GM12872 (cell line): Measurements from ENCODE around the gene TM4SF18.

Experiments used
- TF ChIP-seq, protein P1 (sequence below): IDR thresholded peaks from 3 replicates; pipeline ENCODE4 v1.5.1; 2011; ENCODE audit warnings: low read depth, mild to moderate bottlenecking, low read length, moderate library complexity; ENCODE audit not compliant: insufficient read depth

TM4SF18 gene, protein sequence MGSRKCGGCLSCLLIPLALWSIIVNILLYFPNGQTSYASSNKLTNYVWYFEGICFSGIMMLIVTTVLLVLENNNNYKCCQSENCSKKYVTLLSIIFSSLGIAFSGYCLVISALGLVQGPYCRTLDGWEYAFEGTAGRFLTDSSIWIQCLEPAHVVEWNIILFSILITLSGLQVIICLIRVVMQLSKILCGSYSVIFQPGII

DNA sequence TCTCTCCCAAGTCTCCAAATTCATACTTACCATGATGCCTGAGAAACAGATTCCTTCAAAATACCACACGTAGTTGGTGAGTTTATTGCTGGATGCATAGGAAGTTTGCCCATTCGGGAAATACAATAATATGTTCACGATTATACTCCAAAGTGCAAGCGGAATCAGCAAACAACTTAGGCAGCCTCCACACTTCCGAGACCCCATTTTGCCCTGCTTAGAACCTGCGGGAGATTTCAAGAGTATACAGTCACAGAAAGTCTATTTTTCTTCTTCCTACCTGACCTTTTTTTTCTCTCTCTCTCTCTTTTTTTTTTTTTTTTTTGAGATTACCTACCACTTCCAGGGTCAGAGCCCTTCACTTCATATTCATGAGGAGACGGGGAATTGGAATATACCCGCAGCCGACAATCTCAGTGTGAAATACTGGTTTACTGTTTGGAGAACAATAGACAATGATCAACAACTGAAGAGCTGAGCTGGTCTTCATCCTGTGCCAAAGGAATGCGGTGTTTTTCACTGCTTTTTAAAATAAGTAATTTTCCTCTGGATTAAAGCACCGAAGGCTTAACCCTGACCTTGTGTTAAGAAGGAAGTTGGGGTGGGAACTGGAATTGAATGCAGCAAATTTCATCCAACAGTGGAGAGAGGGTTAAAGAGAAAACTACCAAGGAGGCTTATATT, at the start of gene TM4SF18:
Gene TM4SF18, minus strand, starts transcription at position 461 of the 684 bp plus-strand sequence. Its CDS starts 254 bp downstream, at position 207.
- TF ChIP-seq, protein P1, sequence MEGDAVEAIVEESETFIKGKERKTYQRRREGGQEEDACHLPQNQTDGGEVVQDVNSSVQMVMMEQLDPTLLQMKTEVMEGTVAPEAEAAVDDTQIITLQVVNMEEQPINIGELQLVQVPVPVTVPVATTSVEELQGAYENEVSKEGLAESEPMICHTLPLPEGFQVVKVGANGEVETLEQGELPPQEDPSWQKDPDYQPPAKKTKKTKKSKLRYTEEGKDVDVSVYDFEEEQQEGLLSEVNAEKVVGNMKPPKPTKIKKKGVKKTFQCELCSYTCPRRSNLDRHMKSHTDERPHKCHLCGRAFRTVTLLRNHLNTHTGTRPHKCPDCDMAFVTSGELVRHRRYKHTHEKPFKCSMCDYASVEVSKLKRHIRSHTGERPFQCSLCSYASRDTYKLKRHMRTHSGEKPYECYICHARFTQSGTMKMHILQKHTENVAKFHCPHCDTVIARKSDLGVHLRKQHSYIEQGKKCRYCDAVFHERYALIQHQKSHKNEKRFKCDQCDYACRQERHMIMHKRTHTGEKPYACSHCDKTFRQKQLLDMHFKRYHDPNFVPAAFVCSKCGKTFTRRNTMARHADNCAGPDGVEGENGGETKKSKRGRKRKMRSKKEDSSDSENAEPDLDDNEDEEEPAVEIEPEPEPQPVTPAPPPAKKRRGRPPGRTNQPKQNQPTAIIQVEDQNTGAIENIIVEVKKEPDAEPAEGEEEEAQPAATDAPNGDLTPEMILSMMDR: no peak

DNA sequence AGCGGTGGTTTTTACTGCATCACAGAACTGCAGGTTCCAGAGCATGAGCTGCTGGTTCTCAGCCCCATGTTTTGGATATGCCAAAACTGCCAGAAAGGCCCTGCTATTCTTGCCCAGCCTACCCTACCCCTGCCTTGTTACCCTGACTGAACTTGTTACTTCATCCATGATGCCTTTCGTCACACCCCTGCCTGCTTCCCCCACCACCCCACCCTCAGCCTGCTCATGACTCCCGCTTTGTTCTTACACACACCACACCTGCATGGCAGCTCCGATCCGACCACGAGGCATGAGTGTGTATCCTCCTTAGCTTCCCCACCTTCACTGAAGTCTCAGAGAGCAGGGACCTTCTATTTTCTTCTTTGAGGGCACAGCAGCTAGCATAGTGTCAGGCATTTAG, 49.1 kb upstream of the TM4SF18 start:
- TF ChIP-seq, protein P1: no peak

DNA sequence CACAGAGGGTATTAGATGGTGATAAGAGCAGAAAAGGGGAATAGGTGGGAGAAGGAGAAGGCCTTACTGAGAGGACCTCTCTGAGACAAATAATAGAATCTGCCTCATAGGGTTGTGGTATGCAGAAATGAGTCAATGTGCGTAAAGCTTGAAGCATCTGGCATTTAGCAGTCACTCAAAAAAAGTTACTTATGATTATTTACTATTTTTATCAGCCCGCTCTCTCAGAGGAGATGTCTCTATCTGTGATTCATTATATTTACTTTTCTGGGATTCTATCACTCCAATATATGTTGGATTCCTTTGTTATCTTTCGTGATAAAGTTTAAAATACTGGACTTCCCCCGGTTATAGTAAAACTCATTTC, 48.6 kb upstream of the TM4SF18 start:
- TF ChIP-seq, protein P1: no peak

DNA sequence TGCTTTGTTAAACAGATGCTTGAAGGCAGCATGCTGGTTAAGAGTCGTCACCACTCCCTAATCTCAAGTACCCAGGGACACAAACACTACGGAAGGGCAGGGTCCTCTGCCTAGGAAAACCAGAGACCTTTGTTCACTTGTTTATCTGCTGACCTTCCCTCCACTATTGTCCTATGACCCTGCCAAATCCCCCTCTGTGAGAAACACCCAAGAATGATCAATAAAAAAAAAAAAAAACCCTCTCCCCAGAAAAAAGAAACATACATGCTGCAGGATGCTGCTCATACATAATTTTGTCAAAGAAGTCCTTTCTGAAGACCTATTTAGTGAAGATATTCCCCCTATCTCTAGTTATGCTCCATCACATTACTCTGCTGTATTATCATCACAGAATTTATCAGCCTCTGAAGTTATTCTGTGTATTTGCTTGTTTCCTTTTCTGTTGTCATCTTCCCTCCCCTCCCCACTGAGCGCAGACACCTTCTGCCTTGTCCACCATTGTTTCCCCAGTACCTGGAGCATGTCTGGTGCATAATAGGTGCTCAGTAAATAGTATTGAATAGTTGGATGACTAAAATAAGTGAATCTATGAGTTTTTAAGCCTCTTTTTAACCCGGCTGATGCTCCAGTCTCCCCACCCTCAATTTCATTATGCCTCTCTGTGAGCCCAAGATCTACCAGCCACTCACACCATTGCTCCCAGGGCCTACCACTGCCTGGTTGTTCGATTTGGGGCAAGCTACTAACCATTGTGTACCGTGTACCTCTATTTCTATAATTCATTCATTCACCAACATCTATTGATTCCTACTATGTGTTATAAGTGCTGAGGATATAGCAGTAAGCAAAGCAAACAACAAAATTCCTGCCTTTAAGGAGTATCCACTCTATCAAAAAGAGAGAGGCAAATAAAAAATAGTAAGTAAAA, 48.0 kb upstream of the TM4SF18 start:
- TF ChIP-seq, protein P1: no peak

DNA sequence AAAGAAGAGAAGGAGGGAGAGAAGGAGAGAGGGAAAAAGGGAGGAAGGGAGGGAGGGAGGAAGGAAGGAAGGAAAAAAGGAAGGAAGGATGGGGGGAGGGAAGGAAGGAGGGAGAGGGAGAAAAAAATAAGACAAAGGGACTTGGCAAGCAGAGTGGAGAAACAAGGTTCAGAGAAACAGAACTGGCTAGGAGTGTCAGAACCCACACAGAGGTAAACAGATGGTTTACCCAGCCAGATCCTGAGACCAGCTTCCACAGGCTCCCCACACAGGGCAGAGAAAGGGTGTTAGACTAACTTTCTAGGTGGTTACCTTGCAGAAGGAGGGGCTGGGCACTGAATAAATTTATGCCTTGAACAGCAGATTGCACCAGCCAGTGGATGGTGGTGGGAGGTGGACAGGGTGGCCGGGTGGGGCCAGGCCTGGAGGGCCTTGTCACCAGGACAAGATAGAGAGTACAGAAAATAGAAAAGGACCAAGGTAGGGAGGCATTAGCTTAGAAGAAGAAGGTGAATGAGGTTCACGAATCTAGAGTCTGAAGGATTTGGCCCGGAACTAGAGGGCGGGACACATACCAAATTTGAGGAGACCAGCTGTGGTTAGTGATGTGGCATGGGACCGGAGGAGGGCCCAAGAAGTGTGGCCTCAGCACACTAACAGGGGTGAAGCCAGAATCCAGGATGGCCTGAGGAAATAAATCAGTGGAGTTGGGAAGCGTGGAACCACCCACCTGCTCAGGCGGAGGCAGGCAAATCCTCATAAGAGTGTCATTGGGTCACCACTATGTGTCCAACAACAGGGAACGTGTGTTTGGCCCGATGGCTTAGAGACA, 45.3 kb upstream of the TM4SF18 start:
- TF ChIP-seq, protein P1: no peak

DNA sequence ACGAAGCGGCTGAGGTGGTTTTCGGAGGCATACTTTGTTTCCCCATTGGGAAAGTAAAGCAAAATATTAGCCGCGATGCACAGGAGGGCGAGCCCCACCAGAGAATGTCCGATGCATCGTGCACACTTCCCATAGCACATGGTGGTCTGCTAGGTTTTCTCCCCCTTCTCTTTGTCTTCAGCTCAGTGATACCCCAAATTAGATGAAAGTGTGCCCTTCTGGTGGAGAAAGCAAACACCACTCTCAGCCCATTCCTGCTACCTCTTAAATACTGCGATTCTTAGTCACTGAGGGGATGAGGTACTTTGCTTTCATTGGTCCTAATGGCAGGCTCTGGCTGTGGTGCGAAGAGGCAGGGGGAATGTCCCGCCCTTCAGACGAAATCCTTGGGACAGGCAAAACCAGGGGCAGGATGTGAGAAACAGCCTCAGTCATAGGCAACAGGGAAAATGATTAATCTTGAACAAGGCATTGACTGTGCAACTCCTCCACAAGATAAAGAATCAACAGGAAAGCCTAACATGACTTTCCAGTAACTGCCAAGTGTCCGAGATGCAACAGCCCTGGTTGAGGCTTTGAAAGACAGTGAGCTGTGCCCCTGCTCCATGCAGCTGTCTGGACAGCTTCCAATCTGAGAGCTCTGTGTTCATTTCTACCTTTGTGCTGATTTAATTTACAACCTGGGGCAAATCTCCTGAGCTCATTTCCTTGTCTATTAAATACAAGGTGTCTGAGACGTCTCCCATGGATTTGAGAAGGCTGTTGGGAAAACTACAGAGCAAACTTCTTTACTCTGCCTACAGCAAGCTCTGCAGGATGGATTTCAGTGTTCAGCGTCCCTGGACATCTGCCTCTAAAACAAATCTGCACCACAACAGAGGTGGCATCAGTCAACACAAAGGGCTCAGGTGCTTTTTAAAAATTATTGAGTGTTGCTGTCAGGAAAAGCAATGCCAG, 44.2 kb upstream of the TM4SF18 start, which contains the start of gene TM4SF1:
Gene TM4SF1, minus strand, starts transcription at position 242 of the 957 bp plus-strand sequence. Its CDS starts 102 bp downstream, at position 140.
- TF ChIP-seq, protein P1: no peak
